Fibroblast of skin of left biceps (primary cell): Measurements from ENCODE around the gene PAFAH1B1.
"Not testable (repeated sequence)": the region's sequence is repeated elsewhere in the genome, so short reads cannot be mapped to it uniquely, and the experiment has no call there.

Source experiments
- DNase-seq, 2 experiments: peaks; one replicate each; pipeline ENCODE4 v3.0.0-alpha.2; 2013; ENCODE audit warnings: low read depth in 2 of 2

PAFAH1B1 gene

DNA sequence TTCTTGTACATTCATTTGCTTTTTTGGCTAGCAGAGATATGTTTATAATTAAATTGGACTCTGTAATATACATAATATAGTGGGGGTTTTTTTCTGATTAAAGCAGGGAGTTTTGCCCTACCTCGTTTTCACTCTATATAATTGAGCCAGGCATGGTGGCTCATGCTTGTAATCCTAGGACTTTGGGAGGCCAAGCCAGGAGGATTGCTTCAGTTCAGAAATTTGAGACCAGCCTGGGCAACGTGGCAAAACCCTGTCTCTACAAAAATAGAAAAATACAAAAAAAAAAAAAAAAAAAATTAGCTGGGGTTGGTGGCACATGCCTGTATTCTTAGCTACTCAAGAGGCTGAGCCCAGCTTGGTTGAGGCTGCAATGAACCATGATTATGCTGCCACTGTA lies 42.2 kb downstream of the PAFAH1B1 start:
- no peak for DNase-seq

DNA sequence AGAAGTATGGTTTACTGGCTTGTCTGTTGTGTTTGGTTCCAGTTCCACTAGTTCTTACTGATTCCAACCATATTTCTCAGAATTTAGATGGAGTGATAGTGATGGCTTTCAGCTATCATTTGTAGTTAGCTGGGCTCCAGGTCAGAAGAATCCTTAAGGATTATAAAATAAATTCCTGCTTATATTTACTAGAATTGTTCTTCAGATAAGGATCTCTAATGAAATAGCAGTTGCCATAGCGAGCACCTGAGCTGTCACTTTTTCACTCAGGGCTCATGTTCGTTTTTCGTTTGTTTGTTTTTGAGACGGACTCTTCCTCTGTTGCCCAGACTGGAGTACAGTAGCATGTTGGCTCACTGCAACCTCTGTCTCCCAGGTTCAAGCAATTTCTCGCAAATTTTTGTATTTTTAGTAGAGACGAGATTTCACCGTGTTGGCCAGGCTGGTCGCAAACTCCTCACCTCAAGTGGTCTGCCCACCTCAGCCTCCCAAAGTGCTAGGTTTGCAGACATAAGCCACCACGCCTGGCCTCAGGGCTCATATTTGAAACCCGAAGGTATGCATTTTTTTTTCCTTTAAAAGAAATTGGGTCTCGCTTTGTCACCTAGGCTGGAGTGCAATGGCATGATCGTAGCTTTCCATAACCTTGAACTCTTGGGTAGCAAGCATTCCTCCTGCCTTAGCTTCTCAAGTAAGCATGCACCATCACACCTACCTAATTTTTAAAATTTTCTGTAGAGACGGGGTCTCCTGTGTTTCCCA lies 42.9 kb downstream of the PAFAH1B1 start:
- DNase-seq: no peak

DNA sequence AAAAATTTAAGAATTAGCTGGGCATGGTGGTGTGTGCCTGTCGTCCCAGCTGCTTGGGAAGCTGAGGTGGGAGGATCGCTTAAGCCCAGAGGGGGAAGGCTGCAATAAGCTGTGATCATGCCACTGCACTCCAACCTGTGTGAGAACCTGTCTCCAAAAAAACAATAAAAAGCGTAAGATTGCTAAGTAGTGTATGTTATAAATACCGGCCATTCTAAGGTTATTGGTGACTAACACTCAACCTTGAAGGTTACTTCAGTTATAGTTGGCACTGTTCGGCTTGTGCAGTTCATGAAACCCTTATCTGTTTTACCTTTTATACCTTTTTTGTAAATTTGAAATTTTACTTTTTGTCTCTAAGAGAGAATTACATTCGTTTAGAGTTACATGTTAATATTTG lies 44.0 kb downstream of the PAFAH1B1 start:
- DNase-seq: no peak

DNA sequence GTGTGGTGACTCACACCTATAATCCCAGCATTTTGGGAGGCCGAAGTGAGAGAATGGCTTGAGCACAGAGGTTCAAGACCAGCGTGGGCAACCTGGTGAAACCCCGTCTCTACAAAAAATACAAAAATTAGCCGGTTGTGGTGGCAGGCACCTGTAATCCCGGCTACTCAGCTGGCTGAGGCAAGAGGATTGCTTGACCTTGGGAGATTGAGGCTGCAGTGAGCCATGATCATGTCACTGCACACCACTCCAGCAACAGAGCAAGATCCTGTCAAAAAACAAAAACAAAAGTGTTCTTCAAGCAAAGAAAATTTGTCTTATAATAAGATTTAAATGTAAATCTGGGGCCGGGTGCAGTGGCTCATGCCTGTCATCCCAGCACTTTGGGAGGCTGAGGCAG lies 51.5 kb downstream of the PAFAH1B1 start:
- DNase-seq: no peak

DNA sequence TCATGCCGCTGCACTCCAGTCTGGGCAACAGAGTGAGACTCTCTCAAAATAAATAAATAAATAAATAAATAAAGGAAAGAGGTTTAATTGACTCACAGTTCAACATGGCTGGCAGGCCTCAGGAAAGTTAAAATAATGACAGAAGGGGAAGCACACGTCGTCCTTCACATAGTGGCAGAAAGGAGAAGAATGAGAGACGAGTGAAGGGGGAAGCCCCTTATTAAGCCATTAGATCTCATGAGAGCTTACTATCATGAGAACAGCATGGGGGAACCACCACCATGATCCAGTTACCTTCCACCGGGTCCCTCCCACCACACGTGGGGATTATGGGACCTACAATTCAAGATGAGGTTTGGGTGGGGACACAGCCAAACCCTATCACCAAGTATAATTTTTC lies 54.5 kb downstream of the PAFAH1B1 start:
- no peak for DNase-seq

DNA sequence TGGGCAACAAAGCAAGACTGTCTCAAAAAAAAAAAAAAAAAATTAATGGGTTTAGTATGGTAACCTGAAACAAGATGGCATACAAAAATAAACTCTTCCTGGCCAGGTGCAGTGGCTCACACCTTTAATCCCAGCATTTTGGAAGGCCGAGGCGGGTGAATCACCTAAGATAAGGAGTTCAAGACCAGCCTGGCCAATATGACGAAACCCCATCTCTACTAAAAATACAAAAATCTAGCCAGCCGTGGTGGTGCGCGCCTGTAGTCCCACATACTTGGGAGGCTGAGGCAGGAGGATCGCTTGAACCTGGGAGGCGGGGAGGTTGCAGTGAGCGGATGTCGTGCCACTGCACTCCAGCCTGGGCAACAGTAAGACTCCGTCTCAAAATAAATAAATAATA lies 55.7 kb downstream of the PAFAH1B1 start:
- DNase-seq: no peak

DNA sequence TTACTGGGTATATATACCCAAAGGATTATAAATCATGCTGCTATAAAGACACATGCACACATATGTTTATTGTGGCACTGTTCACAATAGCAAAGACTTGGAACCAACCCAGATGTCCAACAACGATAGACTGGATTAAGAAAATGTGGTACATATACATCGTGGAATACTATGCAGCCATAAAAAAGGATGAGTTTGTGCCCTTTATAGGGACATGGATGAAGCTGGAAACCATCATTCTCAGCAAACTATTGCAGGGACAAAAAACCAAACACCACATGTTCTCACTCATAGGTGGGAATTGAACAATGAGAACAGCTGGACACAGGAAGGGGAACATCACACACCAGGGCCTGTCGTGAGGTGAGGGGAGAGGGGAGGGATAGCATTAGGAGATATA lies 59.5 kb downstream of the PAFAH1B1 start:
- not testable (repeated sequence) for DNase-seq

DNA sequence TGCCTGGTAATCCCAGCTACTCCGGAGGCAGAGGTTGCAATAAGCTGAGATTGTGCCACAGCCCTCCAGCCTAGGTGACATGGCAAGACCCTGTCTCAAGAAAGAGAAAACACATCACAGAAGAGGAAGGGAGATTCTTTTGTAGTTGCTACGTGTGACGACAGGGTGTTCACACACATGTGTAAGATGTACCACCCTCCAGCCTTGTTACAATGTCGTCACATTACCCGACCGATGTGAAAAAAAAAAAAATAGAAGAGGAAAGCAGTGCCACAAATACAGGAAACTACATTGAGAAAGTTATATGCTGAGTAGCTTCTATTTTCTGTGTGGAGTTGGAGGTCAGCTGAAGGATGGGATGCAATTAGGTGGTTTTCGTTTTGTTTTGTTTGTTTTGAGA lies 62.1 kb downstream of the PAFAH1B1 start:
- no peak for DNase-seq

DNA sequence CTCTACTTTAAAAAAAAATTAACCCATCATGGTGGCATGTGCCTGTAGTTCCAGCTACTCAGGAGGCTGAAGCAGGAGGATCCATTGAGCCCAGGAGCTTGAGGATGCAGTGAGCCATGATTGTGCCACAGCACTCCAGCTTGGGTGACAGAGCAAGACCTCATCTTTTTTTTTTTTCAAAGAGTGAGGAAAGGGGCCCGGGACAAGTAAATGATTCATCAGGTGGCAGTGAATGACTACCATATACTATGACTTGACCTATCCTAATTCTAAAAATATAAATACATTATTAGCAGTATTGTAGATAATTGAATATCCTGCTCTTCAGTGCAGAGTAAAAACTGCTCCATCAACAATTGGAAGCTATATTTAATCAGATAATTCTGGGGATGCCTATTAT lies 62.8 kb downstream of the PAFAH1B1 start:
- DNase-seq: no peak

DNA sequence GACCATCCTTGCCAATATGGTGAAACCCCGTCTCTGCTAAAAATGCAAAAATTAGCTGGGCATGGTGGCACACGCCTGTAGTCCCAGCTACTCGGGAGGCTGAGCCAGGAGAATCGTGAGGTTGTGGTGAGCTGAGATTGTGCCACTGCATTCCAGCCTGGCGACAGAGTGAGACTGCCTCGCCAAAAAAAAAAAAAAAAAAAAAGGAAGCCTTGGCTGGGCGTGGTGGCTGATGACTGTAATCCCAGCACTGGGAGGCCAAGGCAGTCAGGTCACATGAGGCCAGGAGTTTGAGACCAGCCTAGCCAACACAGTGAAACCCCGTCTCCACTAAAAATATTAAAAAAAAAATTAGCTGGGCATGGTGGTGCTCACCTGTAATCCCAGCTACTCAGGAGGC lies 65.9 kb downstream of the PAFAH1B1 start:
- peak in 1 of 2 experiments; percentile 8 for DNase-seq

DNA sequence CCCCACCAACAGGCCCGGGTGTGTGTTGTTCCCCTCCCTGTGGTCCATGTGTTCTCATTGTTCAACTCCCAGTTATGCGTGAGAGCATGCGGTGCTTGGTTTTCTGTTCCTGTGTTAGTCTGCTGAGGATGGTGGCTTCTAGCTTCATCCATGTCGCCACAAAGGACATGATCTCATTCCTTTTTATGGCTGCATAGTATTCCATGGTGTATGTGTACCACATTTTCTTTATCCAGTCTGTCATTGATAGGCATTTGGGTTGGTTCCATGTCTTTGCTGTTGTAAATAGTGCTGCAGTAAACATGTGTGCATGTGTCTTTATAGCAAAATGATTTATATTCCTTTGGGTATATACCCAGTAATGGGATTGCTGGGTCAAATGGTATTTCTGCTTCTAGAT lies 67.0 kb downstream of the PAFAH1B1 start:
- not testable (repeated sequence) for DNase-seq

DNA sequence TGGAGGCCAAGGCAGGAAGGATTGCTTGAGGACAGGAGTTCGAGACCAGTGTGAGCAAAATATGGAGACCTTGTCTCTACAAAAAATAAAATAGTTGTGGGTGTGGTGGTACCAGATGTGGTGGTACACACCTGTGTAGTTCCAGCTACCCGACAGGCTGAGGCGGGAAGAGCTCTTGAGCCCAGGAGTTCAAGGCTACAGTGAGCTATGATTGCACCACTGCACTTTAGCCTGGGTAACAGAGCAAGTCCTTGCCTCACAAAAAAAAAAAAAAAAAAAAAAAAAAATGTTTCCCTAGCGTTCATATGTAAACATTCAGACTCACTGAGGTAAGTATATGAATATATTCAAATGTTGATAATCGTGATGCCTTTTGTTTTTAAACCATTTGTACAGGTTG lies 78.6 kb downstream of the PAFAH1B1 start:
- DNase-seq: no peak

DNA sequence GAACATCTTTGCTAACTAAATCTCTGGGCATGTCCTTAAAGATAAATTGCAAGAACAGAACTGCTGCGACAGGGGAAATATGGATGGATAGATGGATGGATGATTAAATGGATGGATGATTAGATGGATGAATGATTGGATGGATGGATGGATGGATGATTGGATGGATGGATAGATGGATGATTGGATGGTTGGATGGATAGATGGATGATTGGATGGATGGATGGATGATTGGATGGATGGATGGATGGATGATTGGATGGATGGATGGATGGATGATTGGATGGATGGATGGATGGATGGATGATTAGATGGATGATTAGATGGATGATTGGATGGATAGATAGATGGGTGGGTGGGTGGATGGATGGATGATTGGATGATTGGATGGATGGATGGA lies 85.8 kb downstream of the PAFAH1B1 start:
- DNase-seq: not testable (repeated sequence)

DNA sequence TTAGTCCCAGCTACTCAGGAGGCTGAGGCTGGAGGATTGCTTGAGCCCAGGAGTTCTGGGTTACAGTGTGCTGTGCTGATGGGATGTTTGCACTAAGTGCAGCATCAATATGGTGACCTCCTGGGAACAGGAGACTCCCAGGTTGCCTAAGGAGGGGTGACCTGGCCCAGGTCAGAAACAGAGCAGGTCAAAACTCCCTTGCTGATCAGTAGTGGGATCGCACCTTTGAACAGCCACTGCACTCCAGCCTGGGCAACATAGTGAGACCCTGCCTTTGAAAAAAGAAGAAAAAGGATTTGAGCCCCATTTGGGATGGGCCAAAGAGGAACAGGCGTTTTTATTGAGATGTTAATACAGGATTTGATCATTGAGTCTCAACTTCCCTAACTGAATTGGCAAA lies 87.5 kb downstream of the PAFAH1B1 start:
- no peak for DNase-seq

DNA sequence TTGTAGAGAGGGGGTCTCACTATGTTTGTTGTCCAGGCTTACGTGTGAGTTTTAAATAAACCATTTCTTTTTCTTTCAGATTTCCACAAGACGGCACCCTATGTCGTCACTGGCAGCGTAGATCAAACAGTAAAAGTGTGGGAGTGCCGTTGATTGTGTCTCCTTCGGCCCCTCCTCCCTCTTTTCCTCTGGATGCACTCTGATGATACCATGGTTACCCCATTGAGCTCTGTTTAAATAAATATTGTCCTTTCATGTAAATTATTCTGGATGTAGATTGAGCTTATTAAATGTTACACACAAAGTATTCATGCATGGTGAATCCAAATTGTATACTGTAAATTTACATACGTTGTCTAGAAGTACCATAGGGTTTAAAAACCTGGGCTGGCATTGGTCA lies 88.2 kb downstream of the PAFAH1B1 start:
- DNase-seq: no peak

DNA sequence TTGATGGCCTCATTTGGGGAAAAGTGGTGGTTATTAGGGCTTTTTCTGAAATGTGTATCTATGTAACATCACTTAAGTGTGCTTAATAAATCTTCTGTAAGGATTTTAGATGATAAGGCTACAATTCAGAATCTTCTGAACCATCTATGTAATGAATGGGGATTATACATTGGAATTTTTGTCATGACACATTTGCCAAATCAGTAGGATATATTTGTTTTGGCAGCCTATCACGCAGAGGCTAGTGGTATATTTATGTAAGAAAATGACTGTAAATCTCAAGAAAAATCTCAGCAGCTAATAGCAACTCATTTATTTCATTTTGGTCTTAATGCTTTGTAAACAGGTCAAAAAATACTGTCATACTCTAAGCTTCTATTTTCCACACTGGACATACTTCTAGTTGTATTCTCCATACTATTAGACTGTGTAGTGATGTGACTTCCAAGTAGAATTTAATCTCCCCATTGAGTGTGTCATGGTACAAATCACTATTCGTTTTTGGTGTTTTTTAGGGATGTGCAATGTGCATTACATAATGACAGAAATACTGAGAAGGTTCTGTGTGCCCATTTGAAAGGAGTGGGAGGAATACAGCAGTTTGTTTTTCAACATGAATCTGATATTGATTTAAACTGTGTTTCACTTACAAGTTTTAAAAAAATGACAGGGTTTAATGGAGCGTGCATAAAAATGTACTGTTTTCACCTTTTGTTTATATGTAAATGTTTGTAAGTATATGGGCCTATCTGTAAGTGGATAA lies 88.9 kb downstream of the PAFAH1B1 start:
- DNase-seq: no peak

DNA sequence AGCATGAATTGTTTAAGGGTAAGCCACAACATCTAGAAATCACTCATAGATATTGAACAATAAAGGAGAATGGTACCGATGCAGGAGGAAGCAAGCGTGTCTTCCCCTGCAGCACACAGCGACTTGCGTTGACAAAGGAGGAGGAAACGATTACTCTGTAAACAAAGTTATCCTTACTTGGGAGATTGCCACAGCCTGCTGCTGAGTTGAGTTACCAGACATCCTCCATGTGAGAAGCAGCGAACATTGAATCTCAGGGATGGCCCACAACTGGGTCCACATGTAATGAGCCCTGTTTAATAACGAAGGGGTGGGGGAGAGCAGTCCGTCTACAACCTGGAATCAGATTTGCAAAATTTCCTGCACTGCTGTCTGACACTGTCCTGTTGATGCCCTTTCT lies 90.5 kb downstream of the PAFAH1B1 start:
- DNase-seq: no peak

DNA sequence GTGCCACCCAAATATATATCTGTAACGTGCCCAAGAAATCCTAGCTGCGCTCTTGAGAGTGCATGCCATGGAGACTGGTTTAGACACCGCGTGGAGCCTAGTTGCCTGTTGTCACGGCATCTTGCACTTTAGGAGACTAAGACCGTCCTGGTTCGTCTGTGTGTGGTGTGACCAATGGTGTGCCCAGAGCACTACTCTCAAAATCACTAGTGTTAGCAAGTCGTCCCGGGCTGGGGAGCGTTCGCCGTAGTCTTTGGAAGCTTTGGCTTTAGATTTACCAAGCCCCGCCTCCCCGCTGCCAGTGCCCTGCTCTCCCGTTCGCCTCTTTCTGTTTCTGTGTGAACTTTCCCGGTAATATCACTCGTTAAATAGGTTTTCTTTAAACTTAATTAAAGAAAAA lies 91.1 kb downstream of the PAFAH1B1 start:
- DNase-seq: no peak

DNA sequence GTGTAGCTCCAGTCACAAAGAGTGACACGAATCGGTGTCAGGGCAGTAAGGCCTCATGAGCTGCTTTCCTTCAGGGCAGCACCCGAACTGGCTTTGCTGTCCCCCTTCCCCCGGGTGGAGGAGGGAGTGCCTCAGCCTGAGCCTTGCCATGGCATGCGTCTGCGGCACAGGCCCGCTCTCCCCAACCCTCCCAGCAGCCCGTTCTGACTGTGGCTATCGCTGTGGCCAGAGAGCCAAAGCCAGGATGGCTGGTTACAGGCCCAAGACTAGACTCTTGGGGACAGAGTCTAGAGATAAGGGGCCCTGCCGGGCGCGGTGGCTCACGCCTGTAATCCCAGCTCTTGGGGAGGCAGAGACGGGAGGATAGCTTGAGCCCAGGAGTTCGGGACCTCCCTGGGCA lies 92.2 kb downstream of the PAFAH1B1 start:
- DNase-seq: no peak

DNA sequence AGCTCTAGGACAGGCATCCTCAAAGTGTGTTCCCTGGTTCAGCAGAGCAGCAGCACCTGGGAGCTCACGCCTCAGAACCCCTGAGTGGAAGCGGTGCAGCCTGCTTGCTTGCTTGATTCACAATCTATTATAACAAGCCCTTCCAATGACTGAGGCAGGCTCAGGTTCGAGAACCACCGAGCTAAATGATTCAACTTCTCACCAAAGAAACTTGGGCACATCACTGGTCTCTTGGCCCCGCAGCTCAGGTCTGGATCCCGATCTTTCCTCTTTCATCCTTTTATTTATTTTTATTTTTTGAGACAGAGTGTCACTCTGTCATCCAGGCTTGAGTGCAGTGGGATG lies 93.6 kb downstream of the PAFAH1B1 start:
- no peak for DNase-seq

DNA sequence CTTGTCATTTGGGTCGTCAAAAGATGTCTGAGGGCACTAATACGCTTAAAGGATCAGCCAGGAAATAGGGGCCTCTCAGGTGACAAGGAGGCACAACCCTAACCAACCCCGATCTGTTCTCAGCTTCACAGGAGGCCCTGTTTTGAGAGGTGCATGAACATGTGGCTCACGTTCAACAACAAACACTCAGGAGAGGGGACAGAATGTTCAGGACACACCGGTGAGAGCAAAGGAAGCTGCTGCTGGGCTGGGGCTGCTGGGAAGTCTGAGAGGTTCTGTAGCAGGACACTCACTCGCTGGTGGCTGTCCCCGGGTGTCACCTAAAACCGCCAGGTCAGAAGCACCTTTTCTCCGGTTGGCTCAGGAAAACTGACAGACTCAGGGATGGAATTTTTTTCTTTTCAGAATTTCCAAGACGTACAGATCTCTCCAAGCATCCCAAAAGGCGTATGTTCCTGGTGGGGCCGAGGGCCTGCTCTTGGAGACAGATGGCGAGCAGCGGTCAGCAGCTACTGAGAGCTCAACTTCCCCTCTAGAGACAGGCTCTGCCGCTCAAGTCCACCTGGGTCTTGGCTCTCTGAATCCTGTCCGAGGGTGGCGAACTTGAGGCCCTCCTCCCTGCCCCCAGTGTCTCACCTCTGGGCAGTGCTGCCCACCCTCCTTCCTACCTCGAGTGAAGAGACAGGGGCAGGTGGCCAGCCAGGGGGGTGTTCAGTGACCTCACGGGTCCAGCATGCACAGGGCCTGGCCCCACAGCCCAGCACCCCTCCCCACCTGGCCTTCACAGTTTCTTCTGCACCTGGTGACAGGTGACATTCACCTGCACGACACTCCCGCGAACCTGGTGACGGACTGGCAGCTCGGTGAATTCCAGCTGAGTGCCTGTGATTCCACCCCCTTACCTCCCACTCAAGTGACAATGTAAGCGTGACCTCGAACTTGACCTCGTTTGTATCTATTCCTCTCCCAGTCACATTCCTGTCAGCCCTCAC lies 95.2 kb downstream of the PAFAH1B1 start:
- DNase-seq: no peak

DNA sequence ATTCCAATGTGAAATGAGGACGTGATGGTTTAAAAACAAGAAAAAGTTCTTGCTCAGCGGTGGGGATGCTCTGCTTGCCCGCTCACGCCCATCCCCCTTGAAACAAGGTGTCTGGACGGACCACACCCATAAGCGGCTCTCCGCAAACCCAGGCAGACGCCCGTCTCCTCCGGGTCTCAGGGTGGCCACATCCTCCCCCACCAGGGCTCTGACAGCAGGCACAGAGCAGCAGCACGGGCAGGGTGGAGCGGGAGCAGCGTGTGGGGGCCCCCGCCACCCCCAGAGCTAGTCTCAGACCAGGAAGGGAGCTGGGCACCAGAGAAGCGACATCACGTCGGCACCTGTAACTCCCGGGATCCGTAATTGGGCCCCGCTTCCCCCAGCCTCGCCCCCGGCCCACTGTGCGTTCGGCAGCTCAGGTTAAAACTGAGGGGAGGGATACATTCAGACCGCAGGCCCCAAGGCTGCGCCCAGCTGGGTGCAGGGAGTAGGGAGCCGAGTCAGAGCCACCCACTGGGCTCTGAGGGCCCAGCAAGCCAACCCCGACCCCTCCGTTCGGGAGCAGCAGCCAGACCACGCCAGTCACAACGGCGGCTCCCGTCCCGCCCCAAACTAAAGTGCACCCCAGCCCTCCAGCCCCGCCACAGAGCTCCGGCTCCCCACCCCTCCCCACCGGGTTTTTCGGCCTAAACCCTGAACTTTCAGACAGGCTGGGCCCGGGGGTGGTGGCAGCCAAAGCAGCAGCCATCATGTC lies 96.1 kb downstream of the PAFAH1B1 start:
- no peak for DNase-seq
